Anterior cingulate cortex (tissue), 58 donors: Measurements from ENCODE around the gene DDOST.
"Not testable (repeated sequence)": the region's sequence is repeated elsewhere in the genome, so short reads cannot be mapped to it uniquely, and the experiment has no call there.

ENCODE experiments used
- DNase-seq, 58 donors: peaks; one replicate each; lab custom pipeline; 2025; lab: John Stamatoyannopoulos, UW

The DDOST gene

DNA sequence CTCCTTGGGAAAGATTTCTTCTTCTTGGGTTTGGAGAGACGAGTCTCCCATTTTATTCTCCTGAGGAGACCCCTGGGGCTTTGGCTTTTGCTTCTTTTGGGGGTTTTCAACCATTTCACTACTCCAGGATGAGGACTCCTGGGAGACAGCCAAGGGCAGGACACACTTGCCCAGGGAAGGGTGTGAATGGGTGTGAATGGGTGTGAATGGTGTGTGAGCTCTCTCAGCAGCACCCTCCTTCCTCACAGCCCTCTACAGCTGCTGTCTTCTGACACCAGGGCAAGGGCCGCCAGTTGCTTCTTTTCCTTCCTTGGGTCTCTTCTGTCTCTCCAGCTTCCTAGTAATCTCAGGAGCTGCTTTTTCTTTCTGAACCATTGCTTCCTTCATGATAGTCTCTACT, 32.5 kb upstream of the DDOST start:
- DNase-seq: no peak

GRCh38 chr1:20691872-20692271, 30.7 kb upstream of the DDOST start:
- no peak for DNase-seq

- DNase-seq: no peak
Observed at GRCh38 chr1:20689645-20690056, 28.5 kb upstream of the DDOST start.

DNA sequence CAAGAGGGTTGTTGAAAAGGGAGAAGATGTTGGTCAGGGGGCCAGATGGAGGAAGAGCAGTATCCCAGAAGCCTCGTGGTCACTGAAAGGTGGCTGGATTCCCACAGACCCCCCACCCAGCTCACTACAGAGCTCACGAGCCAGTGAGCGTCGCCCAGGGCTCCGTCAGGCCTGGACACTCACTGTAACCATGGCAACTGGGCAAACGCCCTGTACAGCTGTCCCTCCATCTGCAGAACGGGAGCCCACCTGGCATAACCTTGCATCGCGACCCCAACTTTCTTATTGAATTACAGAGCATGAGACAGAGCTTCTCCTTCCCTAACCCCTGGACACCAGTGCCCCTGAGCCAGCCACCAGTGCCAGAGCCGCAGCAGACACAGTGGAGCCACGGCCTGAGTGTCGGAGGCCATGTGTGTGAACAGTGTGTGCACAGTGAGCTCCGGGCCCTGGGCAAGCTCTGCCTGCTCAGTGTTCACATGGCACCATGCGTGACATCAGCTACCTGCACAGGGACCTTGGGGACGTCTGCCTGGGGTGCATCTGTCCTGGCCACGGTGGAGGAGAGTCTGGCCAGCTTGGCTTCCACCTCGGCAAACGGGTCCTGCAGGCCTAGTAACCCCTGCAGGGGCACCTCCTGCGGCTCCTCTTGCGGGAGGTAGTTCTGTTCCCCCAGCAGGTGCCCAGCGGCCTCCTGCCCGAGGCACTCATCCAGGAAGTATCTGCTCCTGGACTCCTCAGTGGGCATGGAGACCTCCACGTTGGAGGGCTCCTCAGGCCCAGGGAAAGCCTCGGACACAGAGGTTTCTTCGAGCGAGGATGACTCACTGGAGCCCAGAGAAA, 25.9 kb upstream of the DDOST start:
- DNase-seq: no peak

DNA sequence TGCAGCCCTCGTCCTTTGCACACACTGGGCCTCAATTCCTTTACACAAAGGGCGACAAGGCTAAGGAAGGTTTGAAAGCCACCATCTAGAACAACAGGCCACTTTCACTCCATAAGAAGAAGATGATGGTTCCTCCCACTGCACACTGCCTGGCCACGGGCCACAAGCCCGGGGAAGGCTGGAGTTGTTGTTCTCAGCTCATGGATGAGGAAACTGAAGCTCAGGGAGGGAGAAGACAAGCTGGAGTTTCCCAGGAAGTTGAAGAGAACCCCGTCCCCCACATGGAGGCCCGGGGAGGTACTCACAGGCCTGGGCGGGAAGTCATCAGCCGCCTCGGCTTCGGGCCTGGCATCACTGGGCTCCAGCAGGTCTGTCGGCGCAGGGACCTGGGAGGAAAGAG, 24.6 kb upstream of the DDOST start:
- DNase-seq: peak in 14 of 58 donors; percentile 10 to 41 (median 28)

GRCh38 chr1:20685099-20685662, 24.0 kb upstream of the DDOST start:
- DNase-seq: peak in 21 of 58 donors; percentile 11 to 79 (median 26)

GRCh38 chr1:20684651-20685050, 23.5 kb upstream of the DDOST start:
- no peak for DNase-seq

DNA sequence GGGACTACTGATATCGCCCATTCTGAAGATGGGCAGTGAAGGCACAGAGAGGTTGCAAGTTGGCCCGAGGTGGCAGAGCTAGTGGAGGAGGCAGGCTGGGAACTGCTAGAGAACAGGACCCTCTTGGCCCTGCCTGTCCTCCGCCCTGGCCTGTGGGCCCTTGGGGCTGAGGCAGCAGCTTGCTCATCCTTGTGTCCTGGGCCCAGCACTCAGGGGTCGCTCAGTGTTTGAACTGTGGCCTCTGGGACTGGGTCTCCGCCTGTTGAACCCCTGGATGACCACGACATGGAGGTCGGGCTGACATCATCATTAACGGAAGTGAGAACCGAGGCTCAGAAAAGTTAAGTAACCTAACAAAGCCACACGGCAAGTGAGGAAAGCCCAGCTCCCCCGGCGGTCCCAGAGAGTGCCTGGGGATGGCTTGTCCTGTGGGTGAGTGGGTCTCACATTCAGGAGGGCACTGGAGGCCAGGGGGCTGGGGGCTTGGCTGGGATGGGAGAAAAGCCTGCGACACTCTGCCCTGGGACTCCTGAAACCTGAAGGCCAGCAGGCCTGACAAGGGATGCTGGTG, 23.0 kb upstream of the DDOST start:
- no peak for DNase-seq

DNA sequence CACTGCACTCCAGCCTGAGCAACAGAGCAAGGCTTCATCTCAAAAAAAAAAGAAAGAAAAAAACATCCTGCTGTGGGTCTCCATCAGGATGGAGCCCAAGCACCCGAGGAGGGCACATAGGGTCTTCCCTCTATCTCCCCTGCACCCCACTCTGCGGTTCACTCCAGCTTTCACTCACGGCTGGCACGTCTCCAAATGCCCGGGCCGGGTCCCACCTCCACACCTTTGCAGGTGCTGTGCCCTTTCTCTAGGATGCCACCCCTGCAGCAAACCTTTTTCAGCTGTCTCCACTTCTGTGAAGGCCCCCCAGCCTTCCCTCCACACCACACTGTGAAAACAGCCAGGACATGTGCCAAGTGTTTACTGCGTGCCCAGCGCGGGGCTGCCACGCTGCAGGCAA, 22.4 kb upstream of the DDOST start:
- DNase-seq: no peak

GRCh38 chr1:20682571-20683236, 21.5 kb upstream of the DDOST start:
- peak in 29 of 58 donors; percentile 7 to 69 (median 31) for DNase-seq

DNA sequence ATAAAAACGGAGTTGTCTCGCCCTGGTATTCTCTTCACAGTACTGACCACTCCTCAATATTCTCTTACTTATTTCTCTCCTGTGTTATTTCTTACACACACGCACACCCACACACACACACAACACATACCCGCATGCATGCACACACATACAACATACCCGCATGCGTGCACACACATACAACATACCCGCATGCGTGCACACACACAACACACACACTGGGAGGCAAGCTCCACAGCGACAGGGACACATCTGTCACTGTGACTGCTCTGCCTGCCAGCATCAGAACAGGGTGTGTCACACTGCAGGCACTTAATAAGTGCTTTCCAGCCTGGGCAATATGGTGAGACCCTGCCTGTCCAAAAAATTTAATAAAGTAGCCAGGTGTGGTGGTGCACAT, 20.8 kb upstream of the DDOST start:
- no peak for DNase-seq

GRCh38 chr1:20680269-20680668, 19.1 kb upstream of the DDOST start:
- DNase-seq: no peak

DNA sequence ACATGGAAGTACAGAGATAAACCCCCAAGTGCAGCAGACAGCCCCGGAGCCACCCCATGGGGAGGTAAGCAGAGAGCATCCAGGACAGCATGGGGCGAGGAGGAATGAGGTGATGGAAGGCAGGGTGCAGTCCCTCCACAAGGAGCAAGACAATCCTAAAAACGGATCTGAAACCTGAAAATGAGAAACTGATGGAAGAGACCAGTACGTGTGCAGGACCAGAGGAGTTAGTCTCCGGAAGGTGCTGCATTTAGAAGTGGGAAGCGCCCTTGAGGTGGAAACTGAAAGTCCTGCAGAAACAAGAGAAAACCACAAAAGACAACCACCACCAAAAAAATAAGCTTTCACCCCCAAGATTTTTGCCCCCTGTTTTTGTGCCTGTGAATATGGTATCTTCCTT, 17.4 kb upstream of the DDOST start:
- no peak for DNase-seq

- not testable (repeated sequence) for DNase-seq
Observed at GRCh38 chr1:20673626-20674025, 12.5 kb upstream of the DDOST start.

GRCh38 chr1:20672265-20672632, 11.1 kb upstream of the DDOST start:
- DNase-seq: no peak

- no peak for DNase-seq
Observed at GRCh38 chr1:20670936-20671335, 9.8 kb upstream of the DDOST start.

DNA sequence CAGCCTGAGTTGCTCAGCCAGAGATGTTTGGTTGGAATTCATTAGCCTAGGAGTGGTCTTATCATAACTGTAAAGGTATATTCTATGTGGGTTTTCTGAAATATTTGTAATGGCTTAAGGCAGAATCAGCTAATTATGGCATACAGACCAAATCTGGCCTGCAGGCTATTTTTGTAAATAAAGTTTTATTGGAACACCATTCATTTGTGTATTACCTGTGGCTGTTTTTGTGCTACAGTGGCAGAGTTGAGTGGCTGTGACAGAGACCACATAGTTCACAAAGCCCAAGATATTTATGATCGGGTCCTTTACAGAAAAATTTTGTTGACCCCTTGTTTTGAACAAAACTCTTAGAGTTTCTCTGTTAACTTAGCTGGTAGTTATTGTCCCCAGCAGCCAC, 7.4 kb upstream of the DDOST start:
- no peak for DNase-seq

DNA sequence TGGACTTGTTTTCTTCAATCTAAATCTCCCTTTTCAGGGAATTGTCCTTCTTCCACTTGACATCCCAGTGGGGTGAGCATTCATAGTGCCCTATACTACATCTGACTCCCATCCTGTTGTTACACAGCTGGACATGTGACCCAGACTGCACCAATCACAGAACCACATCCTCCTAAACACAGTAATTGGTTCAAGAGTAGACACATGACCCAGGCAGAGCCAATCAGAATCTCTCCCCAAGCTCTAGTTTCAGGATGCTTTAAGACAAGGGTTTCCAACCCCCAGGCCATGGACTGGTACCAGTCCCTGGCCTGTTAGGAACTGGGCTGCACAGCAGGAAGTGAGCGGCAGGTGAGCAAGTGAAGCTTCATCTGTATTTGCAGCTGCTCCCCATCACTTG, 5.6 kb upstream of the DDOST start:
- DNase-seq: no peak

DNA sequence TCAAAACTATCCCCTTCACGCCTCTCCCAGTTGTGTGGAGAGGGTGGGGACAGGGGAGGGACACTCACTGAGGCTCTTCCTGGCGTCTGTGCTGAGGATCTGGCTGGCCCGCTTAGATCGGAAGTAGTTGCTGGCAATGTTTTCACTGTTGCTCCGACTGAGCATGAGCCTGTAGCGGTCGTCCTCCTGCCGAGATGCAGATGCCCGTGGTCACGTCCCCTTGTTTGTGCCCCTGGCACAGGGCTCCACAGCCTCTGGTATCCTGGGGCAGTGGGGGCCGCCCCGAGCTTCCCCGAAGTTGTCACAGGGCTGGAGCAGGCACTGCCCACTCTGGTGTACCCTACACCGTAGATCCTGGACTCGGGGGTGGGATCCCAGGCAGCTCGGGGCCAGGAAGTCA, 5.0 kb upstream of the DDOST start:
- no peak for DNase-seq

DNA sequence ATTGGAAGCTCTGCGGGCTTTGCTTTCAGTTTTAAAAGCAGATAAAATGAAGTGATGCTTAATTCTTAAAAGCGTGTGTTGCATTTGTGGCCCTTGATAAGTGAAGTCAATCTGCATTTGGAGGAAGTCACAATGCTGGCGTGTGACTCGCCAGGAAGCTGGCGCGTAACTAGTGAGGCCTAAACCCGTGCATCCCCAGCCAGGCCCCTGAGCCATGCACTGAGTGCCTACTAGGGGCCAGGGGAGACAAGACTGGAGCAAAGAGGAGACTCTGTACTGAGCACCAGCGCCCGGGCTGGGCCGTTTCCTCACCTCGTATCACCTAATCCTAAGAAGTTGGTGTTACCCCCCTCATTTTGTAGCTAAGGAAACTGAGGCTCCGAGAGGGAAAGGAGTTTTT, 4.6 kb upstream of the DDOST start:
- no peak for DNase-seq

DNA sequence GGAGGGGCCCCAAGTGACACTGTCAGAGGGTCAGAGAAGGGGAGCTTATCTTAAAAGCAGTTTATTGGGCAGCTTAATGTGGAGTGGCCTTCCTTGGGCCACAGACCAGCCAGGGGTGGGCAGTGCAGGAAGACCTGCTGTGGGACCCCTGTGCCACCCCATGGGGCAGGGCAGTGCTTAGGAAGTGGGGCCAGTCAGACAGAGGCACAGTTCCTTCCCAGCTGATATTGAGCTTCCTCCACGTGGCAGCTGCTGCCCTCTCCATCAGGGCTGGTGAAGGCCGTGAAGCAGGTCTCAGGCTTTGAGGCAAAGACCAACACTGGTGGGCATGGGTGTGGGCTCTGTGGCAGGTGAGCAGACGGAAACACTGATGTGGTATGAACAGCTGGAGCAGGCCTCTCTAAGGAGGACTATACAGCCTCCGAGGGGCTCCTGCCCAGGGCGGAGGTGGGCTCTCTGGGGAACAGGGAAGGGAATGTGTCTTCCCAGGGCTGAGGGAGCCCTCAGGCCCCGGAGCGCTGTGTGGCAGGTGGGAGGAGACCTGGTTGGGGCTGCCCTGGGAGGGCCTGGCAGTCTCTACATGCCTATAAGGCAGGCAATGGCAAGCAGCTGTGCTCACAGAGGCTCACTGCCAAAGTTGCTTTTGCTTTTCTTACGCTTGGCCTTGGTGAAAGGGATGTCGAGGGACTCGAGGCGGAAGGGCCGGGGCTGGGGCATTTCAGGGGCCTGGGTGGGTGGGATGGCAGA, 3.0 kb upstream of the DDOST start:
- no peak for DNase-seq
